Transverse colon (tissue), 4 donors: ENCODE measurements around the gene LIMK2. TPM values are rescaled to one million over a fixed set of nuclear protein-coding genes. Genes with fewer than 3 reads are reported as not detected.
A peak's percentile ranks its signal among the peaks of the same experiment; 100 is the strongest.

Experiments
- DNase-seq: peaks from one replicate; pipeline ENCODE4 v3.0.0-alpha.2; 2019
- H3K27ac ChIP-seq, 4 donors: fragments of 200-600 bp; sonication (generic); 2 replicates each; pipeline ENCODE4 v1.5.1; 2016 to 2018; ENCODE audit warnings: inconsistent platforms in 4 of 4
- H3K27me3 ChIP-seq: fragments of 200-600 bp; sonication (generic); 2 replicates; pipeline ENCODE4 v1.5.1; 2017; ENCODE audit warnings: inconsistent platforms
- H3K36me3 ChIP-seq, 4 donors: fragments of 200-600 bp; sonication (generic); 2 replicates each; pipeline ENCODE4 v1.5.1; 2017 to 2019; ENCODE audit warnings: inconsistent platforms in 4 of 4
- H3K4me1 ChIP-seq, 4 donors: fragments of 200-600 bp; sonication (generic); 2 replicates each; pipeline ENCODE4 v1.5.1; 2017 to 2020; ENCODE audit warnings: inconsistent platforms in 4 of 4
- H3K4me3 ChIP-seq, 4 donors: fragments of 200-600 bp; sonication (generic); 1 replicate in 1 of 4; 2 replicates in 3 of 4; pipeline versions ENCODE4 v1.5.1 to v1.6.1; 2017 to 2019; ENCODE audit warnings: inconsistent platforms in 4 of 4
- H3K9me3 ChIP-seq, 2 donors: fragments of 200-600 bp; sonication (generic); 2 replicates each; pipeline ENCODE4 v1.5.1; 2017 to 2019; ENCODE audit warnings: inconsistent platforms in 2 of 2
- CTCF ChIP-seq, 5 experiments: fragments of 200-600 bp in 3 of 5; fragments of 450-650 bp in 2 of 5; sonication (generic) in 3 of 5; IDR thresholded peaks; 1 replicate in 2 of 5; 2 replicates in 3 of 5; pipeline ENCODE4 v1.5.1; 2016 to 2017; ENCODE audit warnings: antibody characterized with exemption in 5 of 5, inconsistent platforms in 3 of 5, mild to moderate bottlenecking in 2 of 5, moderate library complexity in 1 of 5
- EP300 ChIP-seq: sonication (generic); formaldehyde crosslinking; IDR thresholded peaks from one replicate; pipeline ENCODE4 v1.6.1; 2017; ENCODE audit warnings: antibody characterized with exemption, low read depth
- POLR2A ChIP-seq: fragments of 450-650 bp; IDR thresholded peaks from one replicate; pipeline ENCODE4 v1.6.1; 2016; ENCODE audit warnings: antibody characterized with exemption, mild to moderate bottlenecking, moderate library complexity
- POLR2AphosphoS5 ChIP-seq, 3 donors: sonication (generic); formaldehyde crosslinking; IDR thresholded peaks; one replicate each; pipeline ENCODE4 v1.6.1; 2016; ENCODE audit warnings: antibody characterized with exemption in 3 of 3
- WGBS, 2 donors: methylation state at CpG; one replicate each; pipeline ENCODE4 v1.1.5; 2018; ENCODE audit warnings: low coverage in 1 of 2; 5-methylcytosine and 5-hydroxymethylcytosine counted together
- in situ Hi-C, 4 donors: fragments of 200-750 bp; cut with MboI; loops; one replicate each; pipeline versions ENCODE4 v1.15.0 to v1.15.1; 2017; ENCODE audit warnings: low sequenced_read_pairs in 3 of 4, low pct_ligation_motif_present in 1 of 4, low pct_unique_long_range_greater_than_20kb in 1 of 4
- intact Hi-C: fragments of 100-400 bp; cut with DNase I; formaldehyde crosslinking; loops from one replicate; pipeline ENCODE4 v1.15.1; 2023; ENCODE audit warnings: low total_unique reads
- total RNA-seq, 4 donors: library from RNA; depleted of rRNA; stranded (reverse); fragments of >200 nt; gene quantifications; one replicate each; pipeline ENCODE4 v1.1.0, GENCODE V29; 2016

LIMK2 gene
- total RNA-seq, 4 donors from 2014 or later: 124 to 283 (median 210) TPM

GRCh38 chr22:31271485-31271884 is 59.4 kb downstream of the LIMK2 start:
- peaks cover 0 to 4% (median 0%) of the 10 kb centered on the region in 4 donors for H3K4me1 ChIP-seq
- H3K27ac ChIP-seq: no peak overlapping the region
- intact Hi-C loops: no loop called here
- no peak for DNase-seq
- peaks cover 0 to 39% (median 10%) of the 10 kb centered on the region in 4 donors for H3K36me3 ChIP-seq
- no peak for TF ChIP-seq CTCF (IDR thresholded peaks at IDR 0.05)
- H3K9me3 ChIP-seq: no peaks in the 10 kb centered on the region
- in situ Hi-C loops: no loop called here
- no peaks in the 10 kb centered on the region for H3K27me3 ChIP-seq
- H3K4me3 ChIP-seq: no peak overlapping the region
- whole genome bisulfite sequencing, 2 donors: 83% methylated on average over 3 of the region's 3 CpGs; no CpG with 5 or more reads in 1 of the 2 donors

GRCh38 chr22:31272522-31273446 is 60.7 kb downstream of the LIMK2 start:
- H3K4me1 ChIP-seq: peaks cover 0 to 4% (median 0%) of the 10 kb centered on the region in 4 donors
- peak overlapping the region in 2 of 4 donors; percentile 6 to 18 for H3K27ac ChIP-seq
- TF ChIP-seq POLR2A (no peak), CTCF (IDR thresholded peaks at IDR 0.05) (peak; percentile 57 to 69 (median 64))
- intact Hi-C loops: no loop called here
- peaks cover 0 to 32% (median 15%) of the 10 kb centered on the region in 4 donors for H3K36me3 ChIP-seq
- 0 to 76% methylated on average over 1 to 15 of the region's 15 CpGs for WGBS, 2 donors
- H3K27me3 ChIP-seq: no peaks in the 10 kb centered on the region
- in situ Hi-C loops: no loop called here
- DNase-seq: peak; percentile 56
- no peak overlapping the region for H3K4me3 ChIP-seq
- H3K9me3 ChIP-seq: no peaks in the 10 kb centered on the region

GRCh38 chr22:31274017-31274416 is 61.9 kb downstream of the LIMK2 start:
- no peaks in the 10 kb centered on the region for H3K27me3 ChIP-seq
- H3K4me3 ChIP-seq: no peak overlapping the region
- no peak overlapping the region for H3K27ac ChIP-seq
- H3K36me3 ChIP-seq: peaks cover 0 to 38% (median 16%) of the 10 kb centered on the region in 4 donors
- no peak for DNase-seq
- intact Hi-C loops: no loop called here
- H3K4me1 ChIP-seq: peaks cover 0 to 4% (median 0%) of the 10 kb centered on the region in 4 donors
- no peak for TF ChIP-seq POLR2A
- no peak for TF ChIP-seq EP300
- TF ChIP-seq POLR2AphosphoS5 (IDR thresholded peaks at IDR 0.05): no peak
- TF ChIP-seq CTCF (IDR thresholded peaks at IDR 0.05): no peak
- H3K9me3 ChIP-seq: no peaks in the 10 kb centered on the region
- in situ Hi-C loops: no loop called here
- WGBS, 2 donors: 62 to 89% methylated on average over 3 of the region's 3 CpGs

GRCh38 chr22:31275018-31275417 is 62.9 kb downstream of the LIMK2 start:
- intact Hi-C loops: no loop called here
- no peak for DNase-seq
- H3K36me3 ChIP-seq: peaks cover 0 to 38% (median 15%) of the 10 kb centered on the region in 4 donors

More at GRCh38 chr22:31275018-31275417, 62.9 kb downstream of the LIMK2 start:
- Histone ChIP-seq H3K9me3 (no peaks in the 10 kb centered on the region), H3K27ac (peak overlapping the region in 2 of 4 donors; percentile 8), H3K27me3 (no peaks in the 10 kb centered on the region), H3K4me1 (peaks cover 0 to 4% (median 0%) of the 10 kb centered on the region in 4 donors), H3K4me3 (no peak overlapping the region)
- in situ Hi-C loops: no loop called here
- WGBS, 2 donors: 45 to 56% methylated on average over 2 to 6 of the region's 6 CpGs
- no peak for TF ChIP-seq POLR2AphosphoS5 (IDR thresholded peaks at IDR 0.05)
- no peak for TF ChIP-seq CTCF (IDR thresholded peaks at IDR 0.05)
- no peak for TF ChIP-seq POLR2A
- TF ChIP-seq EP300: no peak
